G401.6 (cell line): ENCODE measurements around the gene NTN1.
"Not testable (repeated sequence)": the region's sequence is repeated elsewhere in the genome, so short reads cannot be mapped to it uniquely, and the experiment has no call there.

Experiments
- FAIRE-seq: peaks from 2 replicates; lab custom pipeline; 2012; peaks lifted over from hg19 to GRCh38; lab: Jason Lieb, UNC

NTN1 gene

GRCh38 chr17:9124554-9124935 lies 103.2 kb downstream of the NTN1 start:
- no peak for FAIRE-seq

DNA sequence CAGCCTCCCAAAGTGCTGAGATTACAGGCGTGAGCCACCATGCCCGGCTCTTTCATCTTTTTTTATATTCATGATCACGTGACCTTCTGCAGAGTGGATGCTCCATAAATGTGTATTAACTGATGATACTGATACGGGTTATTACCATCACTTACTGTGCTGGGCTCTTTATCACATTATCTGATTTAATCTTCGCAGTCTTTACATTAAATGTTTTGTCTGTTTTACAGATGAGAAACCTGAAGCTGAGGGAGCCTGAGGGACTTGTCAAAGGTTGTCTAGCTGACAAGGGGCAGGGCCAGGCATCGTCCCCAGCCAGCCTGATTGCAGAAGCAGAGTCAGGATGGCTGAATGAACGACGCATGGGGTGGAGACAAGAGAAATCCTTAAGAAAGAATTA lies 104.4 kb downstream of the NTN1 start:
- FAIRE-seq, result no peak

DNA sequence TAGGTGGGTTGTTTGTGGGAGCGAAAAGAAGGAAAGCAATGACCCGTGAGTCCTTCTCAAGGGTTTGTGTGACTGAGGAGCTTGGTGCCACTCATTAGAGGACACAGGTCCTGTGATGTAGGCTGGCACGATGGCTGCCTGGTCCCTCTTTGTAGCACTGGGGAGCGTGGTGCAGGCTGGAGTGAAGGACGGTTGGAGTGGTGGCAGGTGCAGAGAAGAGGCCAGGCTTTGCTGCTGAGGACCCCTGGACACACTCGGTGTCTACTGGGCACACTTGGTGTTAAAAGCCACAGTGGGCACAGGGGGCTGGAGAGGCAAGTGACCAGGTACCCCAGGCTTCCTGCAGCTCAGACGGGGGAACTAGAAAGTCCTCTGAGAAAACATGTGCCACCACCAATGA lies 106.0 kb downstream of the NTN1 start:
- no peak for FAIRE-seq

GRCh38 chr17:9131371-9131770 lies 110.1 kb downstream of the NTN1 start:
- no peak for FAIRE-seq

DNA sequence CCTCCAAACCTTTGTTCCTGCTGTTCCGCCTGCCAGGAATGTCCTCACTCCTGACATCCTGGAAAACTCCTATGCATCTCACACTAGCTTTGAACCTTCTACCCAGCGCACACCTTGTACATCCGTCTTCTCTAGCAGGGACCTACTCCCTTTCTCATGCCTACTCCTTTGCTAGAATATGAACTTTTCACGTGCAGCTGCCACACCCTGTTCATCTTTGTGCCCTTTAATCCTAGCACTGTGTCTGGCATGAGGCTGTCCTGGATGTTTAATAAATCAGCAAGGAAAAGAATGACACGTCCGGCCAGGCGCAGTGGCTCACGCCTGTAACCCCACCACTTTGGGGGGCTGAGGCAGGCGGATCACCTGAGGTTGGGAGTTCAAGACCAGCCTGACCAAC lies 111.0 kb downstream of the NTN1 start:
- no peak for FAIRE-seq

- no peak for FAIRE-seq
These were observed 111.8 kb downstream of the NTN1 start for GRCh38 chr17:9132944-9133610.

- FAIRE-seq, result no peak
These were observed 116.9 kb downstream of the NTN1 start for GRCh38 chr17:9138161-9138717.

GRCh38 chr17:9139695-9140094 lies 118.4 kb downstream of the NTN1 start:
- FAIRE-seq, result no peak

GRCh38 chr17:9140550-9141424 lies 119.5 kb downstream of the NTN1 start:
- FAIRE-seq, result no peak

DNA sequence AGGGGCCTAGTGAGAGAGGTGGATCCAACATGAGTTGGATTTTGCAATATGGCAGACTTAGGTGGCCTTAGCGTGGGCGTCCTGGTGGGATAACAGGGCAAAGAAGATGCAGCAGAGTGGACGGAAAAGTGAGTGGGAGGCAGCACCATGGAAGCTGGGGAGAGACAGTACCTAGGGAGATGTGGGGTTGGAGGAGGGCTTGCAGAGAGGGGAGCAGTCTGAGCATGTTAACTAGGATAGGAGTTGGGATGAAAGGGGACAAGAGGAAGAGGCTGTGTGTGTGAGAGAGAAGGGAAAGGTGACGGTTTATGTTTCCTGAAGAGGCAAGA lies 120.1 kb downstream of the NTN1 start:
- FAIRE-seq, result no peak

DNA sequence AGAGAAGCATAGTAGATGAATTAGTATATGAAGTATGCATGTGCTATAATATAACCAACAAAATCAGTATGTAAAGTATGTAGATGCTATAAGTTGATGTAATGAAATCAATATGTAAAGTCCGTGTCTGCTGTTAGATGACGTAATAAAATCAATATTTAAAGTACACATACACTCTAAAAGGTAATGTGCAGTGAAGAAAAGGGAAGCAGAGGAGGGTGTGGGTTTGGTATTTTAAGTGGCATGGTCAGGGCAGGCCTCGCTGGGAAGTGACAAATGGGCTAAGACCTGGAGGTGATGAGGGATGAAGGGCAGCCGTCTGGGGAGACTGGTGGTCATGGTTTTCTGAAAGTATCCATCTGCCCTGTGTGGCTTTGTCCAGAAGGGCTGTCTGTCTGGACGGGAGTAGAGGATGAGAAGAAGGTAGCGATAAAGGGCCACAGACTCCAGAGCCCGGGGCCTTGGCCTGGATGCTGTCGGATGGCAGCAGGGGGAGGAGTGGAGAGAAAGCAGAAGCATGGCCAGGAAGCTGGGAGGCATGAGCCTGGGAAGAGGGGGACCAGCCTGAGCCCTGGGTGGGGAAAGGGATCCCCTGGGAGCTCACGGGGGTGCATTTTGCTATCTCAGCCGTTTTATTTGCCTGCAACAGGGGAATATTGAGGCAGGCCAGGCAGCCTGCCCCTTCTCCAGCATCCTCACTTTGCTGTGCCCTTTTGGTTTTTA lies 121.6 kb downstream of the NTN1 start:
- no peak for FAIRE-seq

GRCh38 chr17:9144502-9145249 lies 123.4 kb downstream of the NTN1 start:
- FAIRE-seq, result no peak

DNA sequence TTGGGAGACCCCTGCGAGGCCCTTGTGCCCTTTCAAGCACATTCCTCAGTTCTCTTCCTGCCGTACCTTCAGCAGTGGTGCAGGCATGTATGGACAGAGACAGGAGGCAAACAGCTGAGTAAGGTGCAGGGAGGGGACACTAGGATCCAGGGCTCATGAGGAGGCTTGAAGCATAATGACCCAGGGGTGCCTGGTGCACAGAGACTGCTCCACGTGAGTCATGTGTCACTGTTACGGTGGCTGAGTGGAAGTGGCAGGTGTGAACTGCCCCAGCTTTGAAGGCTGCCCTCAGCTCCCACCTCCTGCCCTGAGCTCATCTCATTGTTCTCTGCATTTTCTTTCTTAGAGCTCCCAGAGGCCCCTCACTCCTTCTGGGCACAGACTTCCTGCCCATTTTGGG lies 124.8 kb downstream of the NTN1 start:
- FAIRE-seq, result no peak

GRCh38 chr17:9148905-9149525 lies 127.7 kb downstream of the NTN1 start:
- FAIRE-seq, result no peak

GRCh38 chr17:9150446-9151090 lies 129.3 kb downstream of the NTN1 start:
- no peak for FAIRE-seq

DNA sequence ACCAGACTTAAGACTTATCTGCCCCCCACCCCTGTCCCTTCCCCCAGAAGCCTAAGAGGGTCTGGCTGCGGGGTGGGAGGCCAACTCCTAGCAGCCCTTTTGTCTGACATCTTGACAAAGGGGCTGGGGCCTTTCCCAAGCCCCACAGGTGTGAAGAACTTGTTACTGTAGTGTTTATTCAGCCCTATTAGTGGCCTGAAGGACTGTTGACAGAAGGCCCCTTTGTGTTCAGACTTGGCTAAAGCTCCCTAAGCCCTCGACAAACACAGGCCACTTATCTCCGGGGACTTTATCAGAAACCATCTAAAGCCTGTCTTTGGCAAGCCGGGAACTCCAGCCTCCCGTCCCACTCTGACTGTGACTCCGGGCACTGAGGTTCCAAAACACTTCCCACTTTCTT lies 129.8 kb downstream of the NTN1 start:
- no peak for FAIRE-seq

- not testable (repeated sequence) for FAIRE-seq
These were observed 130.4 kb downstream of the NTN1 start for GRCh38 chr17:9151740-9152139.

DNA sequence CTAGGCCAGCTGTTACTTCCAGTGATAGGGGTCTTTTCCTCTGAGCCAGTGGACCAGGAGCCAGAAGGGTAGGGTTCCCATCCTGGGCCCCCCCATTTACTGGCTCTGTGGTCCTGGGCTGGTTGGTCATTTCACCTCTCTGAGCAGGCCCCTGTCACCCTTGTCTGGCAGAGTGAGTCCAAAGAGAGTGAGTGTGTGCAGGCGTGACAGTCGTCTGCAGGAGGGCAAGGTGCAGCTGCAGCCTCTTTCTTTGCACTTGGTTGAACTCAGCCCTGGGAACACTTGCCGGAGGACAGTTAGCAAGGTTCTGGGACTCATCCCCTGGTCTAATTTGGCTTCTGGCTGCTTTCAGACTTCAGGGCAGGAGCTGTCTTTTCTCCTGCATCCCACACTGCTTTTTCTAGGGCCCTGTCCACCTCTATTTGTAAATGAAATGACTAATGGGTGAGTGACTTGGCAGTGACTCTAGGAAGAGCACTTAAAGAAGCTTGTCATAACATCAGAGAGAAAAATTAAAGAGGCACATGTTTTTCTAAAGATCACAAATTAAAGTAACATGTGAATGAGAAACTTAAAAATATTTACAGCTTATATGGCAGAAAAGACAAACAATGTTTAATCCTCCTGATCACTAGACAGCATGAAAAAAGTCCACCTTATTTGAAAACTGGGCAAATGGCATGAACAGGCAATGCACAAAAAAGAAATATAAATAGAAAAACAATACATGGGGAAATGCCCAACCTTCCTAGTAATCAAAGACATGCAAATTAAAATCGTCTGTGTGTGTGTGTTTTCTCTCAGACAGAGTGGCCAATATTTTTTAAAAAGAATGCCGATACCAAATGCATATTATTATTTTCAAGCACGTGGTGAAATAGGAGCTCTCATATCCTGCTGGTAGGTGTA lies 137.5 kb downstream of the NTN1 start:
- FAIRE-seq, result no peak

- no peak for FAIRE-seq
These were observed 141.1 kb downstream of the NTN1 start for GRCh38 chr17:9162275-9162985.

DNA sequence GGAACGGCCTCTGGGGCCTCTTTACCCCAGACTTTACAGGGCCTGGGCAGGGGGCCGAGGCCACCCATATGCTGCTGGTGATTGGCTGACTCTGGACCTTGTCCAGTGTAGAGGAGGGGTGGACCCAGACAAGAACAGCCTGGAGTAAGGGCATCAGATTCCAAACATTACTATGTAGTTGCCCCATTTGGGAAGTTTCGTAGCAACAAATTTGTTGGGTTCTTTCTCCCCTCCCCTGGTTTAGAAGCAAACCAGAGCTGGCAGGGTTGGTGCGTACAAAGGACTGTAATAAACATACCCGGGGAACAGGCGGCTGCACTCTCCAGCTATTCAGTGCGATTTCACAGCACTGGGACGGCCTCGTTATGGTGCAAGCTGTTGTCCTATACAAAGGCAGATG lies 145.5 kb downstream of the NTN1 start:
- FAIRE-seq, result no peak
